OCI-LY3 (cell line): ENCODE results near the gene TMEM202.

Source experiments
- H2AFZ ChIP-seq: fragments of 200-600, 300-600 bp; shearing (Covaris generic); 2 replicates; pipeline ENCODE4 v1.6.0; 2014; ENCODE audit warnings: antibody characterized with exemption, low read depth, low read length
- H3K27ac ChIP-seq: fragments of 200-600, 300-600 bp; sonication (generic); 2 replicates; pipeline ENCODE4 v1.5.1; 2014; ENCODE audit warnings: mild to moderate bottlenecking, low read length, moderate library complexity, mixed read lengths
- H3K27me3 ChIP-seq: fragments of 200-600, 300-600 bp; sonication (generic); 2 replicates; pipeline ENCODE4 v1.6.1; 2014; ENCODE audit warnings: low read depth, low read length, mixed read lengths
- H3K36me3 ChIP-seq: fragments of 200-600, 300-600 bp; sonication (generic); replicated peaks from 2 replicates; pipeline ENCODE3; 2014; ENCODE audit warnings: low read depth, low read length, mixed read lengths
- H3K4me1 ChIP-seq: fragments of 300-600, 200-600 bp; sonication (generic); 2 replicates; pipeline ENCODE4 v1.6.1; 2014; ENCODE audit warnings: low read length, mixed read lengths
- H3K4me2 ChIP-seq: fragments of 200-600, 300-600 bp; sonication (generic); 2 replicates; pipeline ENCODE4 v1.6.1; 2014; ENCODE audit warnings: low read length, mixed read lengths
- H3K4me3 ChIP-seq: fragments of 300-600, 200-600 bp; sonication (generic); 2 replicates; pipeline ENCODE4 v1.5.1; 2014; ENCODE audit warnings: antibody characterized with exemption, mild to moderate bottlenecking, low read length, moderate library complexity
- H3K79me2 ChIP-seq: fragments of 300-600, 200-600 bp; shearing (Covaris generic); 2 replicates; pipeline ENCODE4 v1.6.1; 2014; ENCODE audit warnings: mild to moderate bottlenecking, low read length, mixed read lengths
- H3K9ac ChIP-seq: fragments of 300-600, 200-600 bp; shearing (Covaris generic); 2 replicates; pipeline ENCODE4 v1.6.0; 2014; ENCODE audit warnings: mild to moderate bottlenecking, low read length, moderate library complexity
- H3K9me3 ChIP-seq: fragments of 200-600, 300-600 bp; shearing (Covaris generic); 2 replicates; pipeline ENCODE4 v1.6.1; 2014; ENCODE audit warnings: low read length, mixed read lengths; ENCODE audit not compliant: insufficient read depth
- H4K20me1 ChIP-seq: fragments of 200-600, 300-600 bp; sonication (generic); 2 replicates; pipeline ENCODE4 v1.6.1; 2016; ENCODE audit warnings: low read length, mixed read lengths; ENCODE audit not compliant: insufficient read depth
- EZH2phosphoT487 ChIP-seq: fragments of 200-600 bp; shearing (Covaris generic); IDR thresholded peaks from 2 replicates; pipeline ENCODE4 v1.6.1; 2018; ENCODE audit warnings: antibody characterized with exemption, mixed run types, low read depth
- TF ChIP-seq, protein P1 (sequence below): fragments of 200-600, 300-600 bp; sonication (generic); IDR thresholded peaks from 2 replicates; pipeline ENCODE4 v1.5.1; 2014; ENCODE audit warnings: antibody characterized with exemption, low read length, low read depth

The TMEM202 gene, protein sequence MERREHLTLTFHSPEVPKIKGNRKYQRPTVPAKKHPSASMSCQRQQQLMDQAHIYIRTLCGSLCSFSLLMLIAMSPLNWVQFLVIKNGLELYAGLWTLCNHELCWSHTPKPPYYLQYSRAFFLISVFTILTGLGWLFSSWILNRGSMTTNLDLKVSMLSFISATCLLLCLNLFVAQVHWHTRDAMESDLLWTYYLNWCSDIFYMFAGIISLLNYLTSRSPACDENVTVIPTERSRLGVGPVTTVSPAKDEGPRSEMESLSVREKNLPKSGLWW

DNA sequence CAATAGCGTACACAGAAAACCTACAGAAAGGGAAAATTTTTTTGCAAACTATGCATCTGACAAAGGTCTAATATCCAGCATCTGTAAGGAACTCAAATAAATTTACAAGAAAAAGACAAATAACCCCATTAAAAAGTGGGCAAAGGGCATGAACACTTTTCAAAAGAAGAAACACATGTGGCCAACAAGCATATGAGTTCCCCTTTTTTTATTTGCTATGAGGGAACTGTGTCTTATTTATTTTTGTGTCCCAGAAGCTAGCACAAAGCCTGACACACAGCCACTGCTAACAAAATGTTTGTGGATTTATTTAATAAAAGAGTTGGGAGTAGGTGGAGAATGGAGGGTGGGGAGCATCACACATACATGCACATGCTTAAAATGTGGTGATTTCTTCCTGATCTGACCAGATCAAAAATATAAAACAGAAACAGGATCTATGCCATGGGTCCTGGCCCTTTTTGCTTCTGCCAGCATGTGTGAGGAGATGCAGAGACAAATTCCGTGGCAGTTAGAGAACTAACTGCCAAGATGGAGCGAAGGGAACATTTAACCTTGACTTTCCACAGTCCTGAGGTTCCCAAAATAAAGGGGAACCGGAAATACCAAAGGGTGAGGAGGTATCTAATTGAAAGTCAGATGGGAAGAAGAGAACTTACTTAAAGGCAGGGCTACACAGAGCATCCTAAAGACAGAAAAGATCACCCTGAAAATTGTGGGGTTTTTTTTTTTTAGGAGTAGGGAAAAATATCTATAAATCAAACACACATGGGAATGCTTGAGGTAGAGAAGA lies at the start of gene TMEM202:
TMEM202 (plus strand) TSS at position 510 of the 793 bp plus-strand sequence; CDS start at position 532, 22 bp downstream.
- Histone ChIP-seq H3K36me3 (no peaks in the 10 kb centered on the region), H3K4me3 (no peak within 1 kb of the TSS), H2AFZ (no peak within 1 kb of the TSS), H3K27me3 (peaks cover 17% of the 10 kb centered on the region), H4K20me1 (no peaks in the 10 kb centered on the region), H3K9ac (no peak within 1 kb of the TSS), H3K79me2 (no peaks in the 10 kb centered on the region), H3K4me2 (no peak within 1 kb of the TSS), H3K4me1 (no peaks in the 10 kb centered on the region), H3K27ac (no peak within 1 kb of the TSS), H3K9me3 (no peaks in the 10 kb centered on the region)
- TF ChIP-seq, protein P1, sequence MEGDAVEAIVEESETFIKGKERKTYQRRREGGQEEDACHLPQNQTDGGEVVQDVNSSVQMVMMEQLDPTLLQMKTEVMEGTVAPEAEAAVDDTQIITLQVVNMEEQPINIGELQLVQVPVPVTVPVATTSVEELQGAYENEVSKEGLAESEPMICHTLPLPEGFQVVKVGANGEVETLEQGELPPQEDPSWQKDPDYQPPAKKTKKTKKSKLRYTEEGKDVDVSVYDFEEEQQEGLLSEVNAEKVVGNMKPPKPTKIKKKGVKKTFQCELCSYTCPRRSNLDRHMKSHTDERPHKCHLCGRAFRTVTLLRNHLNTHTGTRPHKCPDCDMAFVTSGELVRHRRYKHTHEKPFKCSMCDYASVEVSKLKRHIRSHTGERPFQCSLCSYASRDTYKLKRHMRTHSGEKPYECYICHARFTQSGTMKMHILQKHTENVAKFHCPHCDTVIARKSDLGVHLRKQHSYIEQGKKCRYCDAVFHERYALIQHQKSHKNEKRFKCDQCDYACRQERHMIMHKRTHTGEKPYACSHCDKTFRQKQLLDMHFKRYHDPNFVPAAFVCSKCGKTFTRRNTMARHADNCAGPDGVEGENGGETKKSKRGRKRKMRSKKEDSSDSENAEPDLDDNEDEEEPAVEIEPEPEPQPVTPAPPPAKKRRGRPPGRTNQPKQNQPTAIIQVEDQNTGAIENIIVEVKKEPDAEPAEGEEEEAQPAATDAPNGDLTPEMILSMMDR = no peak
- TF ChIP-seq EZH2phosphoT487 = no peak

DNA sequence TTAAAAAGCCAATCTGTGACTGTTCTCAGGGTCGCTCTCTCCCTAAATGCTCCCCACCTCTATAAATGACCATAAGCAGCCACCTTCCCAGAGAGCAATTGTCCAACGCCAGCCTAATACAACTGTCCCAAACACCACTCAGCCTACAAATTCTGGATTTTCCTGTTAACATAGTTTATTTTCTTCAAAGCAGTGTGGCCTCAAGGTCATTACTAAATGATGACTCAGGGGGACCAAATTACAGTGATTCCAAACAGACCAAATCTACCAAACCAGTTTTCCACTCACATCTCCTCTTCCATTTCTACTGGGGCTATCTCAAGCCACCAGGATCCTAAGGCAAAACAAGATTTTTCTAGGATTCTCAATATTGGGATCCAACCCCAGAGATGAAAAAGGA lies 44.8 kb upstream of the TMEM202 start:
- Histone ChIP-seq H3K4me3 (no peak overlapping the region), H4K20me1 (peaks cover 22% of the 10 kb centered on the region), H3K4me2 (no peak overlapping the region), H3K36me3 (peaks cover 38% of the 10 kb centered on the region), H3K9ac (no peak overlapping the region), H2AFZ (no peak overlapping the region), H3K4me1 (no peaks in the 10 kb centered on the region), H3K27ac (no peak overlapping the region), H3K79me2 (peaks cover 9% of the 10 kb centered on the region), H3K9me3 (no peaks in the 10 kb centered on the region), H3K27me3 (no peaks in the 10 kb centered on the region)
- no peak for TF ChIP-seq EZH2phosphoT487
- TF ChIP-seq, protein P1 = no peak

DNA sequence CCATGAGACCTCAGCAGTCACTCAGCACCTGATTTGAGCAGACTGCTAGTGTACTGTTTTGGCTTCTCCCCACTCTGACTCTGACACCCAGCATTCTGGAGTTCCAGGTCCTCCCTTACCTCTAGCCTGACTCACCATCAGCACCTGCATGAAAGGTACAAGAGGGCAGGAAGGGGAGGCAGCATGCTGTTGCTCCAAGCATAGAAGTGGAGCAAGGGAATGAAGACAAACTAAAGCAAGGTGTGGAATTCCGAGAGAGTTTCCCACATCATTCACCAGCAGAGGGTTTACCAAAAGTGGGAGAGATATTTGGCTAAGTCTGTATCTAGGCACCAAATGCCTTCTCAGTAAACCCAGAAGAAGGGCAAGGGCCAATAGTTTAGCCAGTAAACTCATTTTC lies 43.6 kb upstream of the TMEM202 start:
- peaks cover 19% of the 10 kb centered on the region for H3K79me2 ChIP-seq
- no peak overlapping the region for H3K9ac ChIP-seq
- H3K4me2 ChIP-seq = no peak overlapping the region
- H2AFZ ChIP-seq = no peak overlapping the region
- H3K27ac ChIP-seq = no peak overlapping the region
- no peaks in the 10 kb centered on the region for H3K9me3 ChIP-seq
- H3K27me3 ChIP-seq = no peaks in the 10 kb centered on the region
- H4K20me1 ChIP-seq = peaks cover 24% of the 10 kb centered on the region
- no peak overlapping the region for H3K4me3 ChIP-seq
- no peaks in the 10 kb centered on the region for H3K4me1 ChIP-seq
- TF ChIP-seq, protein P1 = no peak
- no peak for TF ChIP-seq EZH2phosphoT487
- peaks cover 32% of the 10 kb centered on the region for H3K36me3 ChIP-seq

DNA sequence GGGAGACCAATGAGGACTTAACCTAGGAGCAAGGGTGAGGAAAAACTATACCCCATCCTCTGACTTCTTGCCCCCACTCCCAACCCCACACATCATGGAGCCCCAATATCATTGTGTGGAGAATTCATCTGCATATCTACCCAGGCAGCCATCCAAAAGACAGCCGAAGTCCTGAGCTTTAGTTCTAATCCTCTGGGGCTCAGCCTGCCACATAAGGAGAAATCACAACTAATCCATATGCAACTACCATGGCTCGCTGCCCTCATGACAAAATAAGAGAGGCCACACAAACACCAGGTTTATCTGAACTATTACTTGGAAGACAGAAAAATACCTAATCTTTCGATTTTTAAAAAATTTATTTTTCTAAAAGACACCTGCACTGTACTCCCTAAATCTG lies 40.0 kb upstream of the TMEM202 start:
- no peak overlapping the region for H2AFZ ChIP-seq
- H3K79me2 ChIP-seq = peaks cover 37% of the 10 kb centered on the region
- H4K20me1 ChIP-seq = peaks cover 43% of the 10 kb centered on the region

More for the DNA sequence above, 40.0 kb upstream of the TMEM202 start:
- Histone ChIP-seq H3K36me3 (peaks cover 23% of the 10 kb centered on the region), H3K4me1 (no peaks in the 10 kb centered on the region), H3K4me3 (no peak overlapping the region), H3K4me2 (no peak overlapping the region), H3K9me3 (no peaks in the 10 kb centered on the region), H3K9ac (no peak overlapping the region), H3K27ac (no peak overlapping the region), H3K27me3 (no peaks in the 10 kb centered on the region)
- TF ChIP-seq, protein P1 = no peak
- no peak for TF ChIP-seq EZH2phosphoT487
